ENCODE results near the gene AOAH. TPM values are rescaled to one million over a fixed set of nuclear protein-coding genes. Genes with fewer than 3 reads are reported as not detected.

The AOAH gene
- total and polyA plus RNA-seq, 2 of the 4 experiments (the other 2 are of a cell fraction) = not detected

DNA sequence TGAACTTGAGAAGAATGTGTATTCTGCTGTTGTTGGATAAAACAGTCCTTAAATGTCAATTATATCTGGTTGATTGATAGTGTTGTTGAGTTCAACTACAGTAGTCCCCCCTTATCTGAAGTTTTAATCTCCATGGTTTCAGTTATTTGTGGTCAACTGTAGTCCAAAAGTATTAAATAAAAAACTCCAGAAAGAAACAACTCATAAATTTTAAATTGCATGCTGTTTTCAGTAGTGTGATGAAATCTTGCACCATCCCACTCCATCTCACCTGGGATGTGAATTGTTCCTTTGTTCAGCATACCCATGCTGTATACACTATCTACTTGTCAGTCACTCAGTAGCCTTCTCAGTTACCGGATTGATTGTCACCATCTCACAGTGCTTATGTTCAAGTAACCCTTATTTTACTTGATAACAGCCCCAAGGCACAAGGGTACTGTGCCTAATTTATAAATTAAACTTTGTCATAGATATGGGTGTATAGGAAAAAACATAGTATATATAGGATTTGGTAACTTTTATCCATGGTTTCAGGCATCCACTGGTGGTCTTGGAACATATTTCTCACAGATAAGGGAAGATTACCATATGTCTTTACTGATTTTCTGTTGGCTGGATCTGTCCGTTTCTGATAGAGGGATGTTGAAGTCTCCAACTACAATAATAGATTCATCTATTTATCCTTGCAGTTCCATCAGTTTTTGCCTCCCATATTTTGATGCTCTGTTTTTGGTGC is 57.1 kb downstream of the AOAH start:
- BruUV-seq (replicated peaks) = no TSS peak

More for the DNA sequence above, 57.1 kb downstream of the AOAH start:
- Histone ChIP-seq H2BK20ac (ENCODE audit: low read depth, low read length) (no peak overlapping the region), H3K18ac (ENCODE audit: low read depth, low read length) (no peak overlapping the region), H2AK5ac (ENCODE audit: low read depth, low read length) (no peak overlapping the region), H3K4me1 (ENCODE audit: control insufficient read depth, insufficient read depth, low read length) (no peaks in the 10 kb centered on the region), H3K23ac (ENCODE audit: low read depth, low read length) (no peak overlapping the region), H3K9ac (ENCODE audit: low read depth, low read length) (no peak overlapping the region), H2AFZ (replicated peaks; ENCODE audit: low read length, poor library complexity) (no peak overlapping the region), H3K56ac (ENCODE audit: extremely low read depth, insufficient read depth, low read length) (no peak overlapping the region), H4K91ac (ENCODE audit: insufficient read depth, low read depth, low read length) (no peak overlapping the region), H3K9me3 (ENCODE audit: control insufficient read depth, insufficient read depth, low read length) (no peaks in the 10 kb centered on the region), H2BK120ac (ENCODE audit: low read depth, low read length) (no peak overlapping the region), H3K4ac (ENCODE audit: low read depth, low read length) (no peak overlapping the region), H3K27ac (ENCODE audit: insufficient read depth, low read length) (no peak overlapping the region), H3K4me2 (ENCODE audit: low read depth, low read length) (no peak overlapping the region), H3K79me1 (ENCODE audit: low read depth in 1 of 2, low read length in 2 of 2) (no peaks in the 10 kb centered on the region), H3K9me1 (ENCODE audit: insufficient read depth, low read length) (no peaks in the 10 kb centered on the region), H2BK15ac (ENCODE audit: low read depth, low read length) (no peak overlapping the region), H3K4me3 (ENCODE audit: insufficient read depth, low read depth, low read length) (no peak overlapping the region), H3K14ac (replicated peaks; ENCODE audit: low read depth, low read length) (no peak overlapping the region), H4K20me1 (ENCODE audit: insufficient read depth, low read length) (no peaks in the 10 kb centered on the region), H4K8ac (ENCODE audit: low read depth in 2 of 2, low read length in 2 of 2) (no peak overlapping the region), H3K36me3 (ENCODE audit: control insufficient read depth, insufficient read depth, low read length) (no peaks in the 10 kb centered on the region), H2BK5ac (ENCODE audit: low read depth, low read length, poor library complexity, severe bottlenecking) (no peak overlapping the region), H3K27me3 (ENCODE audit: control insufficient read depth, insufficient read depth, low read length) (peaks cover 4% of the 10 kb centered on the region; the same call in 1 of the 2 replicates), H4K5ac (ENCODE audit: low read depth, low read length) (no peak overlapping the region), H2AK9ac (replicated peaks; ENCODE audit: low read depth, low read length, poor library complexity) (no peak overlapping the region)
- POLR2A ChIA-PET (ENCODE audit: unreplicated experiment) = no interaction called here
- in situ Hi-C loops (cut with MboI; ENCODE audit: low sequenced_read_pairs) = no loop called here
- intact Hi-C loops (cut with micrococcal nuclease) = no loop called here
- DNase-seq (no peak), ATAC-seq (ENCODE audit: low read depth) (no peak)
- dilution Hi-C loops (cut with HindIII; ENCODE audit: low sequenced_read_pairs, unreplicated experiment) = no loop called here
- TF ChIP-seq RFX5 (IDR thresholded peaks at IDR 0.05; ENCODE audit: low read depth, low read length) (no peak), RAD21 (IDR thresholded peaks at IDR 0.05; ENCODE audit: low read length) (no peak), MXI1 (IDR thresholded peaks at IDR 0.05; ENCODE audit: borderline replicate concordance, low read depth, low read length) (no peak)
- WGBS, 2 experiments (ENCODE audit: extremely low coverage in 2 of 2, insufficient read length in 1 of 2) = no CpG with 5 or more reads among the region's 2 CpGs
- CTCF ChIA-PET = no interaction called here

Measured in IMR-90 (cell line).